Caki2 (cell line): ENCODE results near the gene THBD. TPM values are rescaled to one million over a fixed set of nuclear protein-coding genes. Genes with fewer than 3 reads are reported as not detected.
"Not testable (repeated sequence)": the region's sequence is repeated elsewhere in the genome, so short reads cannot be mapped to it uniquely, and the experiment has no call there.

Source experiments
- DNase-seq: peaks from one replicate; pipeline ENCODE4 v3.0.0-alpha.2; 2015; ENCODE audit warnings: low read depth
- in situ Hi-C: cut with HindIII; loops from 2 replicates; pipeline ENCODE4 v1.10.0; 2016; ENCODE audit warnings: low sequenced_read_pairs, low pct_unique_long_range_greater_than_20kb, mixed read lengths
- total RNA-seq: library from RNA; depleted of rRNA; stranded (reverse); fragments of >200 nt; shearing (Covaris generic); gene quantifications from 2 replicates; pipeline ENCODE4 v1.2.3, GENCODE V29; 2014; ENCODE audit warnings: low replicate concordance

THBD gene
- total RNA-seq, 1 experiment from 2014 or later, result 15.7 TPM

DNA sequence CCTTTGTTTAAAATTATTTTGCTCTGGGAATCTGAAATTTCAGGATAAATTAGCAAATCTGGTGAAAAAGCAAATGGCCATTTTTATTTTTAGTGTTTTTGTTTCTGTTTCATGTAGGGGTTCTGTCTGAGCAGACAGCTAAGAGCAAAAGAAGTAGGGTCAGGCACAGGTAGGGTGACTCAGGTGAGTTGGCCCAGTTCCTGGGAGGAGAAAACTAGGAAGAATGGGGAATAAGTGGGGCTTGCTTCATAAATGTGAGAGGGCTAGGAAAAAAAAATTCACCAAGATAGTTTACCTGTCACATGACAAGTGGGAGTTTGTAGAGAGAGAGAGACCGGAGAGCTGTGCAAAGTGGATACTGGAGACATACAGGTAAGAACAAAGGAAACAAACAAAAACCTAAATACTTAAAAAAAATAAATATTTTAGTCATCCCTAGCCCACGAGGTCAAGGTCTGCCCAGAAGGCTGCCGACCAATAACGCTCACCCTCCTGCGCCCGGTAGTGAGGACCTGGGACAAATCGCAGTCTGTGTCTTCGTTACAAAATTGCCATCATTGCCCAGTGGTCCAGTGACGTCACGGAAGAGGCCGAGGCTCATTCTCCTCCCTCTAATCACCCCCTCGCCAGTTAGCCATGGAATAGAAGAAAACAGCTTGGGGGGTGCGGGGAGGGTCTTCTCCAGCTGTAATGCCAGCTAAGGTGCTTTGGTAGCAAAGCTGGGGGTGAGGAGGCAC, 2.3 kb downstream of the THBD start:
- DNase-seq, result no peak
- in situ Hi-C loops, result no loop called here

- no peak for DNase-seq
- in situ Hi-C loops, result no loop called here
These were observed 3.0 kb downstream of the THBD start for GRCh38 chr20:23046431-23046830.

DNA sequence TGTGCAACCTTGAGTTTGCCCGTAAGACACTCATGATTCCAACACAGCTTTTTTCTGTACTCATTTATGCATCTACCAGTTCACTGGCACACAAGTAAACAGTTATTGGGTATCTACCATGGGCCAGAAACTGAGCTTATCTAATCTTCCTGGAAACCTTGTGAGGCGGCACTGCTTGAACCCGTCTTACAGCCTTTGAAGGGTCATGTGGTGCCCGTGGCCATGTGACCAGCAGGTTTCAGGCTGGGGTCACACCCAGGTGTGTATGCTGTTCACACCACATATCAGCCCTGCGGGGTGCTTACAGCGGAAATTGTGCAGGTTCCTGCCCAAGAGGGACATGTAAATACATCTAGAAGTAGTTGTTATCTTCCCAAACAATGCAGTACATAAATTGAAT, 6.1 kb downstream of the THBD start:
- no peak for DNase-seq
- in situ Hi-C loops, result no loop called here

DNA sequence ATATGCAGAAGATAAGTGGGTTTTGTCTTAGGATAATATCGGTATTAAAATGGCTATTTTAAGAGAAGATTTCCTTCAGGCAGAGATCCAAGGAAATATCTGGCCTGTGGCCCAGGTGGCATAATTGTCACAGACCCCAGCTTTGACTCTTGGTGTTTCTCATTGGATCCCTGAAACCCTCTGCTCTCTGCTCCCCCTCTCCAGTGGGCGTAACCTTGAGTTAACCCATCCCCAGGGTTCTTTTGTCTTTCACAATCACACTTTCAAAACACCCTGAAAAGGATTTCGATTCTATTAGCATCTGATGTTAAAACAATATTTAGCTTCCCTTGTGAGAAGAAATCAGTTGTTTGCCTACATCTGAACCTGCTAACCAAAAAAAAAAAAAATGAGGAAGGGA, 7.2 kb downstream of the THBD start:
- DNase-seq, result no peak
- in situ Hi-C loops, result no loop called here

- no peak for DNase-seq
- in situ Hi-C loops, result no loop called here
These were observed 9.5 kb downstream of the THBD start for GRCh38 chr20:23039885-23040508.

DNA sequence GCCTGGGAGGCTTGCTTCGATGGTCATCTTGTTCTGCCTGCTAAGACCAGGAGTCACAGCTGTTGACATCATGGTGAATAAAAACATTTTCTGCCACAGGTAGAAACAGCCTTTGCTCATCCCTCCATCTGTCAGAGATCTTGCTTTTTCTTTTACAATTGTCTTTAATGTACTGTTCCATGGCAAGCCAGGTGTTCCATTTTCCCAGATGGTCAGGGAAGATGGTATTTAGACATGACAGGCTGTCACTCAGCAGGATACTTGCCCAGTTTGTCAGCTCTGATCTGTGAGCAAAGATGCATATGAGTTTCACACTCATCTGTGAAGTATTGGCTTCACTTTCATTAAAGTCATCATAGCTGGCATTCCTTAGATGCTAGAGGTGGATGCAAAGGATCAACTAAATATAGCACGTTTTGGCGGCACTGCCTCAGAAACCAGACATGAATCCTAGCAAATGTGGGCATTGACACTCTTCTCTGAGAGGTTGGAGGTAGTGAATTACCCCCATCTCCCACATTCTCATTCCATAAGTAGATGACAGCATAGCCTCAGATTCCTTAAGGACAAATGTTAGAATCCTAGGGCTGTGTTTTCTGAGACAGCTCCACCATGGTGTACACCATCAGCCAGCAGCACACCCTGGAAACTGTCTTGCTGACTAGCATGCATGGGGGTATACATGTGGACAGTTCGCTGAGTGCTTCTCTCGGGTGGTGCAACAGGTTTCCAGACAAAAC, 10.2 kb downstream of the THBD start:
- in situ Hi-C loops, result no loop called here
- DNase-seq, result no peak

DNA sequence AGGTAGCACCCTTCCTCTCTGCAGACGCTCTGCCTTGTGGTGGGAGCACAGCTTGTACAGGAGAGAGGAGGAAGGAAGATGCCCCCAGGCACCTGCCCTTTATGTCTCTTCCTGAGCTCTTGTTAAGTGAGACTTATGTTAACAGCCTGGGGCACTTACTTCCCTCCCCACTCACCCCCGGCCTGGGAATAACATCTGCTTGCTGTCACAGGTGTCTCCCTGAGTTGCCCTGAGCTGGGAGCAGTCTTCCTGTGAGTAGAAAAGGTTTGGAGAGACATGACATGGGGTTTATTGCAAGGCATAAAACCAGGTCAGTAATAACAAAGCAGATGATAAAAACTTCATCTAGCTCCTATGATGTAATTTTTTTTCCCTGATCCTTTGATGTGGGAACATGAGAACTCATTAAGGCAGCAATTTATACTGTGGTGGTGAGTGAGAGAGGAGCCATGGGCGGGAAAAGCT, 12.4 kb downstream of the THBD start:
- in situ Hi-C loops, result no loop called here
- no peak for DNase-seq

DNA sequence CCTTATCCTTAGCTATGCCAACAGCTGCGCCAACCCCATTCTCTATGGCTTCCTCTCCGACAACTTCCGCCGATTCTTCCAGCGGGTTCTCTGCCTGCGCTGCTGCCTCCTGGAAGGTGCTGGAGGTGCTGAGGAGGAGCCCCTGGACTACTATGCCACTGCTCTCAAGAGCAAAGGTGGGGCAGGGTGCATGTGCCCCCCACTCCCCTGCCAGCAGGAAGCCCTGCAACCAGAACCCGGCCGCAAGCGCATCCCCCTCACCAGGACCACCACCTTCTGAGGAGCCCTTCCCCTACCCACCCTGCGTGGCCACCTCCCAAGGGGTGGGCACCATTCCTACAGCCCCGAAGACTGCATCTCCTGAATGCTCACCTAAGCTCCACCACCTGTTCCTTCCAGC, 13.1 kb downstream of the THBD start:
- in situ Hi-C loops, result no loop called here
- DNase-seq, result no peak

- in situ Hi-C loops, result no loop called here
- no peak for DNase-seq
These were observed 13.7 kb downstream of the THBD start for GRCh38 chr20:23035731-23036130.

DNA sequence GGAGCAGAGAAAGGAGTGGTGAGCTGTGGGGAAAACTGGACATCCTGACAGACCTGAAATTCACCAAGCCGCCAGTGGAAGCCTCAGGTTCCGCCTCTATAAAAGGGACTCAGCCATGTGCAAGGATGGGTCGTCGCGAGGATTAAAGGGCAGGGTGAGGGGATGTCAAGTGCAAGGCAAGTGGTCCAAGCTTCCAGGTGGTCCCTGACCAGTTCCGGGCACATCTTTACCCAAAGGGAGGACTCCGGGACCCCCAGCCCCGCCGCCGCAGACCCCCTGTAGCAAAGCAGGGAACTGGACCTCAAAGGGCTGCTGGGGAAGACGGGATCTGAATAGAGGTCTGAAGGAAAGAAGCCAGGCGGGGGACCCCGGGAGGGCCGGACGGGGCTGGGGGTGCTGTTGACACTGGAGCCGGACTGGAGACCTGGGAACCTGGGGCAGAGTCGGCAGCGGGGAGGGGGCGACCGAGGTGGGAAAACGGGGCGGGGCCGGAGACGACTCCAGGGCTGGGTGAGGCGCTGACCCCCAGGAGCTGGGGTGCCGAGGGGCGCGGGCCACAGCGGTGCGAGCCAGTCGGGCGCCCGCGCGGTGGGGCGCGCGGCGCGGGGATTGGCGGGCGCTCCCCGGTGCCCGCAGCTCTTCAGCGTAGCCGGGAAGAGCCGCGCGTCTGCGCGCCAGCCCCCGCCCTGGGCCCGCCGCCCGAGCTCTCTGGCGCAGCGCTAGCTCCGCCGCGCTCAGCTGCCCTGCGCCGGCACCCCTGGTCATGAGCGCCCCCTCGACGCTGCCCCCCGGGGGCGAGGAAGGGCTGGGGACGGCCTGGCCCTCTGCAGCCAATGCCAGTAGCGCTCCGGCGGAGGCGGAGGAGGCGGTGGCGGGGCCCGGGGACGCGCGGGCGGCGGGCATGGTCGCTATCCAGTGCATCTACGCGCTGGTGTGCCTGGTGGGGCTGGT, 14.5 kb downstream of the THBD start, which contains the start of gene SSTR4:
SSTR4 (plus strand) TSS at position 592 of the 951 bp plus-strand sequence; CDS start at position 764, 172 bp downstream.
- in situ Hi-C loops, result no loop called here
- no peak for DNase-seq

- in situ Hi-C loops, result no loop called here
- no peak for DNase-seq
These were observed 15.6 kb downstream of the THBD start for GRCh38 chr20:23033918-23034317.

DNA sequence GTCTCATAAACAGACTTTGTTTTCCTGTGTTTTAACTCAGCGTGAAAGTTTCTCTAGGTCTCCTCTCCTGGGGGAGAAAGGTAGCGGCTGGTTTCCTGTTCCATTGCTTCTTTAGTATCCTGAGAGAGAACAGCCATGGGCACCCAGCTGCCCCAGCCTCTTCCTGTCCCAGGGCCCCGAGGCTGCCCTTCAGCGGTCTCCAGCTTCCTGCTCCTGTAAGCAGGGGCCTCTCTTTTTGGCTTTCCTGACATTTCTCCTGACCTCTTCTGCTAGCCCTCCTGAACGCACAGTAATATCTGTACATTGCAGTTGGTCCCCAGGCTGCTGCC, 16.8 kb downstream of the THBD start:
- in situ Hi-C loops, result no loop called here
- DNase-seq, result no peak

- DNase-seq, result no peak
- in situ Hi-C loops, result no loop called here
These were observed 17.3 kb downstream of the THBD start for GRCh38 chr20:23032056-23032749.

GRCh38 chr20:23031346-23031745, 18.1 kb downstream of the THBD start:
- in situ Hi-C loops, result no loop called here

GRCh38 chr20:23029324-23029723, 20.1 kb downstream of the THBD start:
- DNase-seq, result no peak
- in situ Hi-C loops, result no loop called here

More at GRCh38 chr20:23031346-23031745, 18.1 kb downstream of the THBD start:
- DNase-seq, result no peak

- in situ Hi-C loops, result no loop called here
- DNase-seq, result no peak
These were observed 21.1 kb downstream of the THBD start for GRCh38 chr20:23028392-23028791.

DNA sequence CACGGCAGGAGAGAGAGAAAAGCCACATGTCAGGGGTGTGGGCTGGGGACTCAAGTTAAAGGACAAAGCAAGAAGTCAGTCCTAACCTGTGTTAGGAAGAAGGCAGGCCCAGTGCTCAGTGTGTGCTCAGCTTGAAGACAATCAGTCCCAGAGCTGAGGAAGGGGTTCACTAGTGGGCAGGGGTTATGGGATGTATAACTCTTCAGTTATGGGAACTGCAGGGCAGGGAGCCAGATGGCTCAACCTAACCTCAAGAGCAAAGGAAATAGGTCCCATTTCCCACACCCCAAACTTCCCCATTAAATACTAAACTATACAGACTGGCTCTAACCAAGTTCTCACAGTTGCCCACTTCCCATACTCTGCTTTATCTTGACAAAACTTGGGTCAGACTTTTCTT, 21.8 kb downstream of the THBD start:
- in situ Hi-C loops, result no loop called here

GRCh38 chr20:23025503-23025902, 24.0 kb downstream of the THBD start:
- DNase-seq, in situ Hi-C loops: not testable (repeated sequence)

More for the DNA sequence above, 21.8 kb downstream of the THBD start:
- DNase-seq, result no peak
